SK-N-SH (cell line): ENCODE measurements around the gene ZBTB8OS. TPM values are rescaled to one million over a fixed set of nuclear protein-coding genes. Genes with fewer than 3 reads are reported as not detected.

Source experiments
- CTCF ChIA-PET: fragments of 300-600, 350-600 bp; formaldehyde crosslinking; extraction: SDS; loops from one replicate; lab custom pipeline; 2021; lab: Yijun Ruan, JAX
- POLR2A ChIA-PET: fragments of 350-600 bp; sonication (Branson Sonifier 250); formaldehyde crosslinking; extraction: SDS; loops from one replicate; lab custom pipeline; 2020; ENCODE audit warnings: antibody characterized with exemption, inconsistent platforms; lab: Yijun Ruan, JAX
- DNase-seq: peaks from one replicate; pipeline ENCODE4 v3.0.0; 2012
- H2AFZ ChIP-seq: fragments of 200-600 bp; sonication (generic); 2 replicates; pipeline ENCODE4 v1.8.1; 2016; ENCODE audit warnings: antibody characterized with exemption, mild to moderate bottlenecking, low read depth
- H3F3A ChIP-seq: fragments of 200-600 bp; sonication (generic); replicated peaks from 2 replicates; pipeline ENCODE3; 2016; ENCODE audit warnings: antibody characterized with exemption, mild to moderate bottlenecking; ENCODE audit not compliant: insufficient read depth
- H3K27ac ChIP-seq, 2 experiments: fragments of 200-500 bp in 1 of 2; fragments of 200-600 bp in 1 of 2; sonication (Bioruptor generic) in 1 of 2; sonication (generic), shearing (Covaris generic) in 1 of 2; 2 replicates each; pipeline versions ENCODE4 v1.5.1 to v1.6.1; 2014 to 2016; ENCODE audit warnings: low read depth in 2 of 2, inconsistent platforms in 1 of 2, low read length in 1 of 2, mild to moderate bottlenecking in 1 of 2, mixed read lengths in 1 of 2
- H3K27me3 ChIP-seq: fragments of 200-600 bp; sonication (generic), shearing (Covaris generic); 2 replicates; pipeline ENCODE4 v1.6.1; 2016; ENCODE audit warnings: mixed run types; ENCODE audit not compliant: insufficient read depth
- H3K36me3 ChIP-seq, 2 experiments: fragments of 200-500 bp in 1 of 2; fragments of 200-600 bp in 1 of 2; sonication (Bioruptor generic) in 1 of 2; sonication (generic) in 1 of 2; replicated peaks in 1 of 2; 2 replicates each; pipeline versions ENCODE3 to v1.5.1; 2014 to 2016; ENCODE audit warnings: low read length in 1 of 2, mild to moderate bottlenecking in 1 of 2; ENCODE audit not compliant: insufficient read depth in 2 of 2, control insufficient read depth in 1 of 2
- H3K4me1 ChIP-seq, 2 experiments: fragments of 200-500 bp in 1 of 2; fragments of 200-600 bp in 1 of 2; sonication (Bioruptor generic) in 1 of 2; sonication (generic), shearing (Covaris generic) in 1 of 2; 2 replicates each; pipeline versions ENCODE4 v1.5.1 to v1.6.1; 2014 to 2016; ENCODE audit warnings: low read depth in 1 of 2, low read length in 1 of 2, mixed run types in 1 of 2; ENCODE audit not compliant: insufficient read depth in 2 of 2, control insufficient read depth in 1 of 2
- H3K4me2 ChIP-seq: fragments of 200-600 bp; sonication (generic), shearing (Covaris generic); 2 replicates; pipeline ENCODE4 v1.6.1; 2017; ENCODE audit warnings: mixed run types
- H3K4me3 ChIP-seq, 2 experiments: fragments of 200-500 bp in 1 of 2; fragments of 200-600 bp in 1 of 2; sonication (Bioruptor generic) in 1 of 2; sonication (generic), shearing (Covaris generic) in 1 of 2; 2 replicates each; pipeline versions ENCODE4 v1.5.1 to v1.8.1; 2014 to 2016; ENCODE audit warnings: low read depth in 2 of 2, inconsistent platforms in 1 of 2, low read length in 1 of 2, mild to moderate bottlenecking in 1 of 2, mixed read lengths in 1 of 2, moderate library complexity in 1 of 2
- H3K79me2 ChIP-seq: fragments of 200-600 bp; sonication (generic); 2 replicates; pipeline ENCODE4 v1.8.1; 2017; ENCODE audit warnings: mild to moderate bottlenecking; ENCODE audit not compliant: insufficient read depth
- H3K9ac ChIP-seq: fragments of 200-600 bp; sonication (generic); 2 replicates; pipeline ENCODE4 v1.6.1; 2017; ENCODE audit warnings: mixed run types
- H3K9me2 ChIP-seq: fragments of 200-600 bp; sonication (generic); 2 replicates; pipeline ENCODE4 v1.6.1; 2017; ENCODE audit warnings: mixed run types
- H3K9me3 ChIP-seq: fragments of 200-600 bp; sonication (generic); 2 replicates; pipeline ENCODE4 v1.6.1; 2017; ENCODE audit warnings: mixed run types, mild to moderate bottlenecking, moderate library complexity
- H4K20me1 ChIP-seq: fragments of 200-600 bp; sonication (generic); 2 replicates; pipeline ENCODE4 v1.6.1; 2017; ENCODE audit warnings: mild to moderate bottlenecking, mixed run types; ENCODE audit not compliant: insufficient read depth
- CHD2 ChIP-seq: fragments of 150-350 bp; IDR thresholded peaks from 2 replicates; pipeline ENCODE4 v1.6.1; 2018; ENCODE audit warnings: low read length; ENCODE audit not compliant: partially characterized antibody
- ELF1 ChIP-seq: IDR thresholded peaks from 2 replicates; pipeline ENCODE4 v1.4.0; 2012
- EP300 ChIP-seq, 2 experiments: IDR thresholded peaks; 2 replicates each; pipeline versions ENCODE4 v1.4.0 to v1.6.1; 2012; ENCODE audit warnings: borderline replicate concordance in 1 of 2, low read depth in 1 of 2, low read length in 1 of 2
- EZH2phosphoT487 ChIP-seq: fragments of 200-600 bp; sonication (generic); IDR thresholded peaks from 2 replicates; pipeline ENCODE4 v1.6.1; 2017; ENCODE audit warnings: low read depth, mixed run types, mild to moderate bottlenecking, antibody characterized with exemption, moderate library complexity, borderline replicate concordance
- FOXJ3 ChIP-seq: sonication (generic); formaldehyde crosslinking; IDR thresholded peaks from 2 replicates; pipeline ENCODE4 v1.5.1; 2020; ENCODE audit warnings: mild to moderate bottlenecking, missing genetic modification reagents
- GABPA ChIP-seq: IDR thresholded peaks from 2 replicates; pipeline ENCODE4 v1.4.0; 2012; ENCODE audit warnings: low read depth, mild to moderate bottlenecking
- GATA2 ChIP-seq: sonication (generic); formaldehyde crosslinking; IDR thresholded peaks from 2 replicates; pipeline ENCODE4 v1.5.0; 2020; ENCODE audit warnings: mild to moderate bottlenecking, missing genetic modification reagents
- JUND ChIP-seq: IDR thresholded peaks from 2 replicates; pipeline ENCODE4 v1.4.0; 2012
- MXI1 ChIP-seq: IDR thresholded peaks from 2 replicates; pipeline ENCODE4 v1.6.1; 2012; ENCODE audit warnings: mild to moderate bottlenecking, low read depth, low read length, improper control_type of control experiment
- NFIC ChIP-seq: IDR thresholded peaks from 2 replicates; pipeline ENCODE4 v1.4.0; 2012; ENCODE audit warnings: borderline replicate concordance
- NRF1 ChIP-seq: IDR thresholded peaks from 2 replicates; pipeline ENCODE4 v1.6.1; 2012; ENCODE audit warnings: low read depth, mild to moderate bottlenecking, low read length
- POLR2AphosphoS5 ChIP-seq: IDR thresholded peaks from 2 replicates; pipeline ENCODE4 v1.6.1; 2012; ENCODE audit warnings: low read depth, low read length
- RAD21 ChIP-seq: IDR thresholded peaks from 2 replicates; pipeline ENCODE4 v1.6.1; 2012; ENCODE audit warnings: mild to moderate bottlenecking, low read length
- RFX5 ChIP-seq: IDR thresholded peaks from 2 replicates; pipeline ENCODE4 v1.6.1; 2012; ENCODE audit warnings: mild to moderate bottlenecking, improper control_type of control experiment, low read length
- SIN3A ChIP-seq: IDR thresholded peaks from 2 replicates; pipeline ENCODE4 v1.6.1; 2012; ENCODE audit warnings: low read depth, mild to moderate bottlenecking, low read length, moderate library complexity, borderline replicate concordance
- TAF1 ChIP-seq: IDR thresholded peaks from 2 replicates; pipeline ENCODE4 v1.6.1; 2012; ENCODE audit warnings: low read depth, mild to moderate bottlenecking, low read length, moderate library complexity, borderline replicate concordance
- TCF12 ChIP-seq: IDR thresholded peaks from 2 replicates; pipeline ENCODE4 v1.4.0; 2012
- TEAD4 ChIP-seq: IDR thresholded peaks from 2 replicates; pipeline ENCODE4 v1.4.0; 2012; ENCODE audit warnings: mild to moderate bottlenecking, borderline replicate concordance; ENCODE audit not compliant: insufficient read depth
- YY1 ChIP-seq: IDR thresholded peaks from 2 replicates; pipeline ENCODE4 v1.4.0; 2012; ENCODE audit warnings: low read depth, mild to moderate bottlenecking
- whole genome bisulfite sequencing: methylation state at CpG from one replicate; pipeline ENCODE4 v1.1.6; 2017; ENCODE audit warnings: low lambda C conversion rate; 5-methylcytosine and 5-hydroxymethylcytosine counted together
- polyA plus RNA-seq, 3 experiments: library from polyadenylated mRNA; depleted of rRNA; stranded (reverse); fragments of >200 nt; gene quantifications; 2 replicates each; pipeline ENCODE4 v1.2.3, GENCODE V29; 2012
- TF ChIP-seq, protein P1 (sequence below): fragments of 150-350 bp; IDR thresholded peaks from 2 replicates; pipeline ENCODE4 v1.6.1; 2016; ENCODE audit warnings: mild to moderate bottlenecking, low read depth, low read length
- TF ChIP-seq, protein P2 (sequence below): IDR thresholded peaks from 2 replicates; pipeline ENCODE4 v1.6.1; 2012; ENCODE audit warnings: mild to moderate bottlenecking, low read depth, low read length, moderate library complexity
- TF ChIP-seq, protein P3 (sequence below): IDR thresholded peaks from 2 replicates; pipeline ENCODE4 v1.4.0; 2012; ENCODE audit warnings: low read depth
- TF ChIP-seq, protein P4 (sequence below): IDR thresholded peaks from 2 replicates; pipeline ENCODE4; 2012
- TF ChIP-seq, protein P5 (sequence below): IDR thresholded peaks from 2 replicates; pipeline ENCODE4 v1.4.0; 2012; ENCODE audit warnings: low read depth, borderline replicate concordance
- TF ChIP-seq, protein P6 (sequence below): fragments of 150-350 bp; IDR thresholded peaks from 2 replicates; pipeline ENCODE4 v1.6.1; 2017; ENCODE audit warnings: antibody characterized with exemption, low read length, low read depth, borderline replicate concordance

ZBTB8OS gene
- polyA plus RNA-seq (2012; rRNA removed): 59.2 and 69.8 TPM in 2 replicates
- 87.4 and 157 TPM in 2 replicates for polyA plus RNA-seq (2012; cell fraction: cytosol; rRNA removed)
- 31.8 and 44.5 TPM in 2 replicates for polyA plus RNA-seq (2012; cell fraction: nucleus; rRNA removed)

DNA sequence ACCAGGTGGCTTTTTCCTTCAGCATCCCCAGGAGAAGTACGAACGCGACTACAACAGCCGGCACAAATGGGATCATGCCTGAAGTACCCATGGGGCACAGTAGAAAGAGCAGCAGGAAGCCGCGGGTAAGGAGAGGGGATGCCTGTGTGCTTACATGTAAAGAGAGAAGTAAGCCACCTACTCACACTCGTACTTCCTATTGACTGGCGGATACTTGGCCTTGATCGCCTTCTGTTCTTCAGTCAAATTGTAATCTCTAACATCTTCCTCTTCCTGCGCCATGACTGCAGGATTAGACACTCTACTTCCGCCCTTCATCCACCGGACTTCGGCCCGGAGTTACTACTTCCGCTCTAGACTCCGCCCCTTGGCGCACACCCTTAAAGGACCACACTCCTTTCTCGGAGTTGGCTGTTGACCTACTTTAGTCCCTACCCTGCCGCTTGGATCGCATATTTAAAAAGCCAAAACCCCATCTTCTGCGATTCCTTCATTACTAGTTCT lies at the start of gene ZBTB8OS:
TSS of gene ZBTB8OS (minus strand) at position 303 of the 504 bp plus-strand sequence. CDS start at position 282, 21 bp downstream.
- Histone ChIP-seq H3K9ac (peak within 1 kb of the TSS; percentile 93), H3K79me2 (peaks cover 90% of the 10 kb centered on the region), H3K27me3 (no peaks in the 10 kb centered on the region), H3K27ac (peak within 1 kb of the TSS; percentile 99 to 100), H4K20me1 (no peaks in the 10 kb centered on the region), H3K4me3 (peak within 1 kb of the TSS; percentile 77 to 79), H2AFZ (peak within 1 kb of the TSS; percentile 92), H3K4me1 (peaks cover 4 to 13% of the 10 kb centered on the region in 2 experiments; a peak in 3 of 4 replicates), H3F3A (peaks cover 16% of the 10 kb centered on the region), H3K9me2 (no peaks in the 10 kb centered on the region), H3K36me3 (peaks cover 19 to 29% of the 10 kb centered on the region in 2 experiments), H3K9me3 (no peaks in the 10 kb centered on the region), H3K4me2 (peak within 1 kb of the TSS; percentile 88)
- 1% methylated on average over 21 of the region's 21 CpGs for WGBS
- peak; percentile 86 for DNase-seq
- ChIA-PET POLR2A (interaction anchor here (0.6 to 1.6 kb wide), 14 partner anchors 11 to 256 kb away, joined by 3 to 7 read pairs (median 4); partner anchors contain the start of genes BSDC1 and ZBTB8B), CTCF (interaction anchor here (0.8 to 1.7 kb wide), 2 partner anchors 10 to 226 kb away, joined by 3 to 7 read pairs; no protein-coding TSS in a partner anchor)
- peak; percentile 98 for TF ChIP-seq ELF1
- TF ChIP-seq, protein P1, sequence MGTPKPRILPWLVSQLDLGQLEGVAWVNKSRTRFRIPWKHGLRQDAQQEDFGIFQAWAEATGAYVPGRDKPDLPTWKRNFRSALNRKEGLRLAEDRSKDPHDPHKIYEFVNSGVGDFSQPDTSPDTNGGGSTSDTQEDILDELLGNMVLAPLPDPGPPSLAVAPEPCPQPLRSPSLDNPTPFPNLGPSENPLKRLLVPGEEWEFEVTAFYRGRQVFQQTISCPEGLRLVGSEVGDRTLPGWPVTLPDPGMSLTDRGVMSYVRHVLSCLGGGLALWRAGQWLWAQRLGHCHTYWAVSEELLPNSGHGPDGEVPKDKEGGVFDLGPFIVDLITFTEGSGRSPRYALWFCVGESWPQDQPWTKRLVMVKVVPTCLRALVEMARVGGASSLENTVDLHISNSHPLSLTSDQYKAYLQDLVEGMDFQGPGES: no peak
- peak; percentile 87 for TF ChIP-seq YY1
- no peak for TF ChIP-seq FOXJ3 (CRISPR knock-in tag)
- TF ChIP-seq, protein P2, sequence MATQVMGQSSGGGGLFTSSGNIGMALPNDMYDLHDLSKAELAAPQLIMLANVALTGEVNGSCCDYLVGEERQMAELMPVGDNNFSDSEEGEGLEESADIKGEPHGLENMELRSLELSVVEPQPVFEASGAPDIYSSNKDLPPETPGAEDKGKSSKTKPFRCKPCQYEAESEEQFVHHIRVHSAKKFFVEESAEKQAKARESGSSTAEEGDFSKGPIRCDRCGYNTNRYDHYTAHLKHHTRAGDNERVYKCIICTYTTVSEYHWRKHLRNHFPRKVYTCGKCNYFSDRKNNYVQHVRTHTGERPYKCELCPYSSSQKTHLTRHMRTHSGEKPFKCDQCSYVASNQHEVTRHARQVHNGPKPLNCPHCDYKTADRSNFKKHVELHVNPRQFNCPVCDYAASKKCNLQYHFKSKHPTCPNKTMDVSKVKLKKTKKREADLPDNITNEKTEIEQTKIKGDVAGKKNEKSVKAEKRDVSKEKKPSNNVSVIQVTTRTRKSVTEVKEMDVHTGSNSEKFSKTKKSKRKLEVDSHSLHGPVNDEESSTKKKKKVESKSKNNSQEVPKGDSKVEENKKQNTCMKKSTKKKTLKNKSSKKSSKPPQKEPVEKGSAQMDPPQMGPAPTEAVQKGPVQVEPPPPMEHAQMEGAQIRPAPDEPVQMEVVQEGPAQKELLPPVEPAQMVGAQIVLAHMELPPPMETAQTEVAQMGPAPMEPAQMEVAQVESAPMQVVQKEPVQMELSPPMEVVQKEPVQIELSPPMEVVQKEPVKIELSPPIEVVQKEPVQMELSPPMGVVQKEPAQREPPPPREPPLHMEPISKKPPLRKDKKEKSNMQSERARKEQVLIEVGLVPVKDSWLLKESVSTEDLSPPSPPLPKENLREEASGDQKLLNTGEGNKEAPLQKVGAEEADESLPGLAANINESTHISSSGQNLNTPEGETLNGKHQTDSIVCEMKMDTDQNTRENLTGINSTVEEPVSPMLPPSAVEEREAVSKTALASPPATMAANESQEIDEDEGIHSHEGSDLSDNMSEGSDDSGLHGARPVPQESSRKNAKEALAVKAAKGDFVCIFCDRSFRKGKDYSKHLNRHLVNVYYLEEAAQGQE: no peak
- no peak for TF ChIP-seq EP300 (IDR thresholded peaks at IDR 0.05; ENCODE audit: borderline replicate concordance in 1 of 2, low read depth in 1 of 2, low read length in 1 of 2)
- TF ChIP-seq GATA2 (CRISPR knock-in tag): peak; percentile 82
- no peak for TF ChIP-seq EZH2phosphoT487
- TF ChIP-seq TEAD4: no peak
- TF ChIP-seq TAF1: peak; percentile 79
- TF ChIP-seq NFIC: peak; percentile 61
- TF ChIP-seq, protein P3, sequence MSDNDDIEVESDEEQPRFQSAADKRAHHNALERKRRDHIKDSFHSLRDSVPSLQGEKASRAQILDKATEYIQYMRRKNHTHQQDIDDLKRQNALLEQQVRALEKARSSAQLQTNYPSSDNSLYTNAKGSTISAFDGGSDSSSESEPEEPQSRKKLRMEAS: 0 out of 2 replicates have a peak, but pooled peaks have one; percentile 53
- TF ChIP-seq, protein P4, sequence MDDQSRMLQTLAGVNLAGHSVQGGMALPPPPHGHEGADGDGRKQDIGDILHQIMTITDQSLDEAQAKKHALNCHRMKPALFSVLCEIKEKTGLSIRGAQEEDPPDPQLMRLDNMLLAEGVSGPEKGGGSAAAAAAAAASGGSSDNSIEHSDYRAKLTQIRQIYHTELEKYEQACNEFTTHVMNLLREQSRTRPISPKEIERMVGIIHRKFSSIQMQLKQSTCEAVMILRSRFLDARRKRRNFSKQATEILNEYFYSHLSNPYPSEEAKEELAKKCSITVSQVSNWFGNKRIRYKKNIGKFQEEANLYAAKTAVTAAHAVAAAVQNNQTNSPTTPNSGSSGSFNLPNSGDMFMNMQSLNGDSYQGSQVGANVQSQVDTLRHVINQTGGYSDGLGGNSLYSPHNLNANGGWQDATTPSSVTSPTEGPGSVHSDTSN: peak; percentile 9; the same call in 1 of the 2 replicates
- TF ChIP-seq, protein P5, sequence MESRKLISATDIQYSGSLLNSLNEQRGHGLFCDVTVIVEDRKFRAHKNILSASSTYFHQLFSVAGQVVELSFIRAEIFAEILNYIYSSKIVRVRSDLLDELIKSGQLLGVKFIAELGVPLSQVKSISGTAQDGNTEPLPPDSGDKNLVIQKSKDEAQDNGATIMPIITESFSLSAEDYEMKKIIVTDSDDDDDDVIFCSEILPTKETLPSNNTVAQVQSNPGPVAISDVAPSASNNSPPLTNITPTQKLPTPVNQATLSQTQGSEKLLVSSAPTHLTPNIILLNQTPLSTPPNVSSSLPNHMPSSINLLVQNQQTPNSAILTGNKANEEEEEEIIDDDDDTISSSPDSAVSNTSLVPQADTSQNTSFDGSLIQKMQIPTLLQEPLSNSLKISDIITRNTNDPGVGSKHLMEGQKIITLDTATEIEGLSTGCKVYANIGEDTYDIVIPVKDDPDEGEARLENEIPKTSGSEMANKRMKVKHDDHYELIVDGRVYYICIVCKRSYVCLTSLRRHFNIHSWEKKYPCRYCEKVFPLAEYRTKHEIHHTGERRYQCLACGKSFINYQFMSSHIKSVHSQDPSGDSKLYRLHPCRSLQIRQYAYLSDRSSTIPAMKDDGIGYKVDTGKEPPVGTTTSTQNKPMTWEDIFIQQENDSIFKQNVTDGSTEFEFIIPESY: no peak; the same call in 1 of the 2 replicates
- no peak for TF ChIP-seq RFX5
- peak; percentile 79; the same call in 1 of the 2 replicates for TF ChIP-seq MXI1
- TF ChIP-seq, protein P6, sequence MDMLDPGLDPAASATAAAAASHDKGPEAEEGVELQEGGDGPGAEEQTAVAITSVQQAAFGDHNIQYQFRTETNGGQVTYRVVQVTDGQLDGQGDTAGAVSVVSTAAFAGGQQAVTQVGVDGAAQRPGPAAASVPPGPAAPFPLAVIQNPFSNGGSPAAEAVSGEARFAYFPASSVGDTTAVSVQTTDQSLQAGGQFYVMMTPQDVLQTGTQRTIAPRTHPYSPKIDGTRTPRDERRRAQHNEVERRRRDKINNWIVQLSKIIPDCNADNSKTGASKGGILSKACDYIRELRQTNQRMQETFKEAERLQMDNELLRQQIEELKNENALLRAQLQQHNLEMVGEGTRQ: no peak
- TF ChIP-seq TCF12: no peak
- TF ChIP-seq GABPA: peak; percentile 94
- TF ChIP-seq POLR2AphosphoS5: peak; percentile 91
- no peak for TF ChIP-seq CHD2
- TF ChIP-seq NRF1: no peak
- no peak for TF ChIP-seq JUND
- TF ChIP-seq SIN3A: no peak; the same call in 1 of the 2 replicates
- no peak for TF ChIP-seq RAD21
